Stimulated activated memory B cell treated with anti-CD40 and anti-IgM and Interleukin-4, amounts not matched to agents 10 μg/mL and 1 μg/mL and 100 μg/mL, for 72 hours (primary cell): ENCODE data around the gene CFAP54.
"Not testable (repeated sequence)": the region's sequence is repeated elsewhere in the genome, so short reads cannot be mapped to it uniquely, and the experiment has no call there.

ENCODE experiments used
- ATAC-seq: fragments of 150-1000 bp; cut with Tn5 transposase; 2 replicates; pipeline ENCODE4 v1.10.0; 2021
- H3K27ac Mint-ChIP-seq: one replicate; pipeline ENCODE4 v1.8.0; 2022; ENCODE audit warnings: mild to moderate bottlenecking, mixed read lengths
- H3K27me3 Mint-ChIP-seq: one replicate; pipeline ENCODE4 v1.8.0; 2022; ENCODE audit warnings: mixed read lengths
- H3K36me3 Mint-ChIP-seq: one replicate; pipeline ENCODE4 v1.8.0; 2022; ENCODE audit warnings: mixed read lengths
- H3K4me1 Mint-ChIP-seq: one replicate; pipeline ENCODE4 v1.8.0; 2022; ENCODE audit warnings: mixed read lengths
- H3K4me3 Mint-ChIP-seq: one replicate; pipeline ENCODE4 v1.8.0; 2022; ENCODE audit warnings: mild to moderate bottlenecking, moderate library complexity, mixed read lengths
- H3K9me3 Mint-ChIP-seq: one replicate; pipeline ENCODE4 v1.8.0; 2022; ENCODE audit warnings: mixed read lengths

Gene CFAP54

GRCh38 chr12:96604374-96604773 is 115.0 kb downstream of the CFAP54 start:
- not testable (repeated sequence) for H3K27ac Mint-ChIP-seq, H3K4me1 Mint-ChIP-seq, H3K36me3 Mint-ChIP-seq, H3K9me3 Mint-ChIP-seq, H3K4me3 Mint-ChIP-seq, ATAC-seq
- peaks cover 59% of the 10 kb centered on the region for H3K27me3 Mint-ChIP-seq

DNA sequence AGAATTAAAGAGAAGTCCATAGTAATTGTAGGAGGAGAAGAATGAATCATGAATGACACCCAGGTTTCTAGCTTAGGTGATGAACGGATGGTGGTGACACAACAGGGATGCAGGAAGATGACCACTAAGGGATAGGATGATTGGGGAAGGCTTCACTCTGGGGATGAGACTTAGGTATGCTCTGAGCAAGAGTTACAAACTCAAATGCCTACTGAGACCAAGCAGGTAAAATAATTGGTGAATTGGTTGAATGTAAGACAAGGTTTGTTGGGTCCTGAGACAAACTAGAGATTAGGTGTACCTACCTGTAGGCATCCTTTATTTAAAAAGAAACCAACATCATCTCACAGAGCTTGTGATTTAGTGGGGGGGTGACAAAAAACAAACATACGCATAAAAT is 116.3 kb downstream of the CFAP54 start:
- Mint-ChIP-seq H3K27me3 (peaks cover 59% of the 10 kb centered on the region), H3K9me3 (peaks cover 4% of the 10 kb centered on the region), H3K36me3 (no peaks in the 10 kb centered on the region), H3K4me1 (no peaks in the 10 kb centered on the region), H3K27ac (no peak overlapping the region), H3K4me3 (no peak overlapping the region)
- no peak for ATAC-seq

DNA sequence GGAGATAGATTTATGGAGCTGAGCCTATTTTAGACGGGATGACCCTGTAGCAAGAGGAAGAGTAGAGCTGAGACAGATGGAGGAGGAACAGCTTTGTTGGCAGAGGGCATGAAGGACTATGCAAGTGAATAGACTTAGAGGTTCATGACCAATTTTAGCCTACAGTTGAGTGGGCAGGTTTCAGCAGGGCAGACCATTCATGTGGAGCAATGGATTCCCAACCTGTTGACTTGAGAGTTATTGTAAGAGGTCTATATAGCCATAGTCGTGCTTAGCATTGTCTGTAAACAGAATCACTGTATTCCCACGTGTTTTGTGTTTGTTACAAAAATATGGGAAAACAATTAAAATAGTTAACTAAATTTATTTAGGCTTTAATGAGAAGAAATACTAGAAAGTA is 116.8 kb downstream of the CFAP54 start:
- Mint-ChIP-seq H3K4me3 (no peak overlapping the region), H3K4me1 (no peaks in the 10 kb centered on the region), H3K27me3 (peaks cover 59% of the 10 kb centered on the region), H3K27ac (no peak overlapping the region), H3K36me3 (no peaks in the 10 kb centered on the region), H3K9me3 (peaks cover 4% of the 10 kb centered on the region)
- no peak for ATAC-seq

DNA sequence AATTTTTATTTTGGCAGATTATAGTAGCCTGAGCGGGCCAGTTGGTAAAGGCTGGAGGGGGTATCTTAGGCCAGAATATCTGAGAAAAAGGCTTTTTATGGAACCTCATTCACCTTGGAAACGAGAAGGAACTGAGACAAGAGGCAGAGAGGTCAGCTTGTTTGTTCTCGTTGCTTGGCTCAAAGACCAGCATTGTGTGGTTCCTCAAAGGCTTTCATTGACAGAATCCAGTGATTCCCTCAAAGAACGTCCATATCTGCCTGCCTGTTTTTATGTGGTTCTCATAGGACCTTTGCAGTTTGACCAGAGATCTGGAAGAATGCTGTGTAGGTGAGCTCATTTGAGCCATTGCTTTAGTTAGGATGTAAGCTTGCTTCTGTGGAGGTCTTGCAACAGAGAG is 117.3 kb downstream of the CFAP54 start:
- ATAC-seq = no peak
- H3K9me3 Mint-ChIP-seq = peaks cover 6% of the 10 kb centered on the region

DNA sequence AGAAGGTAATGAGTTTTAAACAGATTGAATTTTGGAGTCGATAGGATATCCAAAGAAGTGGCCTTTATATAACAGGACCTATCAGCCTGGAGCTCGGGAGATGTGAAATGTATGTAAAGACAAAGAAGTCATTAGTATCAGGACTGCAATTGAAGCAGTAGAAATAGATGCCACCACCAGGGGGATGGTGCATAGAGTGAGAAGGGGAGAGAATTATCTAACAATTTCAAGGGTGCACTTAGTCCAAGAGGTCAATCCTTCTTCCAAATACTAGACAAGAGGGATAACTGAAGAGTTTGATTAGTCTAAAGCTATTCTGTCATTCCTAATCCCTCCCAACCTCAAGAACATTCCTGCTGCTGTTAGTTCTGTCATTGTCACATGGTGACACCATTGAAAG is 127.8 kb downstream of the CFAP54 start:
- H3K4me1 Mint-ChIP-seq = no peaks in the 10 kb centered on the region
- H3K27ac Mint-ChIP-seq = no peak overlapping the region
- no peaks in the 10 kb centered on the region for H3K36me3 Mint-ChIP-seq
- H3K27me3 Mint-ChIP-seq = peaks cover 16% of the 10 kb centered on the region
- no peak for ATAC-seq
- H3K9me3 Mint-ChIP-seq = no peaks in the 10 kb centered on the region
- no peak overlapping the region for H3K4me3 Mint-ChIP-seq

More for the DNA sequence above, 117.3 kb downstream of the CFAP54 start:
- H3K4me3 Mint-ChIP-seq = no peak overlapping the region
- no peaks in the 10 kb centered on the region for H3K4me1 Mint-ChIP-seq
- peaks cover 64% of the 10 kb centered on the region for H3K27me3 Mint-ChIP-seq
- no peak overlapping the region for H3K27ac Mint-ChIP-seq
- H3K36me3 Mint-ChIP-seq = no peaks in the 10 kb centered on the region

- H3K27me3 Mint-ChIP-seq = no peaks in the 10 kb centered on the region
- H3K9me3 Mint-ChIP-seq = no peaks in the 10 kb centered on the region
- H3K27ac Mint-ChIP-seq = no peak overlapping the region
- no peaks in the 10 kb centered on the region for H3K36me3 Mint-ChIP-seq
- ATAC-seq = no peak
- no peak overlapping the region for H3K4me3 Mint-ChIP-seq
- H3K4me1 Mint-ChIP-seq = no peaks in the 10 kb centered on the region
Observed at GRCh38 chr12:96623155-96623554, 133.8 kb downstream of the CFAP54 start.

DNA sequence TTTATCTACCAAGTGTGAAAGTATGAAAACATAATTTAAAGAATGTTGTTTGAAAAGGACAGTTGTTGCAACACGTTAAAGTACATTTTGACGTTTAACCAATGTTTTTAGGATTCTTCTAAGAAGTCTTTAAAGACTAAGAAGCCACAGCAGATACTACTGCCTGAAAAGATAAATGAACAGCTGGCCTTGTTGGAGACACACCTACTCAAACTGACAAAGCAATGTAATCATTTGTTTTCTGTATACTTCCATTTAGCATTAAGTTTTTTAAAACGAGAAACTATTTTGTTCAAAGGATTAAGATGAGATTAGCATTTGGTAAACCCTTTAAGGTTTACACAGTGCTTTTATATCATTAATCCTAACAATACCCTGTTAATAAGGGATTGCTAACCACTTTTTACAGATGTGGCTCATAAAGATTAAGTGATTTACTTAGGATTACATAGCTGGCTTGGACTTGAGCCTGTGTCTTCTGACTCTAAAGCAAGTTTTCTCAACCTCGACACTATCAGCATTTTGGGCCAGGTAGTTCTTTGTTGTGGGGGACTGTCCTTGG is 134.4 kb downstream of the CFAP54 start:
- Mint-ChIP-seq H3K4me3 (no peak overlapping the region), H3K27ac (no peak overlapping the region), H3K27me3 (no peaks in the 10 kb centered on the region), H3K36me3 (no peaks in the 10 kb centered on the region), H3K4me1 (no peaks in the 10 kb centered on the region), H3K9me3 (no peaks in the 10 kb centered on the region)
- no peak for ATAC-seq

- H3K4me1 Mint-ChIP-seq = no peaks in the 10 kb centered on the region
- no peak overlapping the region for H3K27ac Mint-ChIP-seq
- no peak for ATAC-seq
- no peaks in the 10 kb centered on the region for H3K9me3 Mint-ChIP-seq
- H3K36me3 Mint-ChIP-seq = no peaks in the 10 kb centered on the region
- H3K27me3 Mint-ChIP-seq = peaks cover 28% of the 10 kb centered on the region
- no peak overlapping the region for H3K4me3 Mint-ChIP-seq
Observed at GRCh38 chr12:96635844-96636243, 146.5 kb downstream of the CFAP54 start.

GRCh38 chr12:96636895-96637294 is 147.5 kb downstream of the CFAP54 start:
- Mint-ChIP-seq H3K27ac (no peak overlapping the region), H3K4me1 (no peaks in the 10 kb centered on the region), H3K36me3 (no peaks in the 10 kb centered on the region), H3K9me3 (no peaks in the 10 kb centered on the region), H3K4me3 (no peak overlapping the region), H3K27me3 (peaks cover 28% of the 10 kb centered on the region)
- no peak for ATAC-seq

DNA sequence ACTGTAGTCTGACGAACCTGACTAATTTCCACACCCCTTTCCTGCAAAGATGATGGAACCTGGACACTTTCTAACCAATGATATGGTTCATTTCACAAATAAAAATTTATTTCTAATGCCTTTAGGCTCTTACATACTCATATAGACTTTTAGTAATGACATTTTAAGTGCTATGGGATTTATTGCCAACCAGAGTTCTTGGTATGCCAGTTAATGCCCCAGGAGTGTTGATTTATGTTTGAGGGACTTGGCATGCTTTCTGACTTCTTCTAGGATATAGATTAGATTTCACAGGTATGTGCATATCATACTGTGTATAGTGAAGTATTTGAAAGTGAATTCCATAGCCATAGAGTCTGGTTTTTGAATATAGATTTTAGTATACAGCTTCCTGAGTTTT is 159.5 kb downstream of the CFAP54 start:
- ATAC-seq = no peak
- Mint-ChIP-seq H3K36me3 (no peaks in the 10 kb centered on the region), H3K27me3 (peaks cover 22% of the 10 kb centered on the region), H3K9me3 (peaks cover 6% of the 10 kb centered on the region), H3K4me3 (no peak overlapping the region), H3K4me1 (no peaks in the 10 kb centered on the region), H3K27ac (no peak overlapping the region)

GRCh38 chr12:96652870-96653269 is 163.5 kb downstream of the CFAP54 start:
- no peaks in the 10 kb centered on the region for H3K4me1 Mint-ChIP-seq
- no peak overlapping the region for H3K4me3 Mint-ChIP-seq
- ATAC-seq = no peak
- H3K27ac Mint-ChIP-seq = no peak overlapping the region
- H3K36me3 Mint-ChIP-seq = no peaks in the 10 kb centered on the region
- peaks cover 22% of the 10 kb centered on the region for H3K27me3 Mint-ChIP-seq
- H3K9me3 Mint-ChIP-seq = peaks cover 3% of the 10 kb centered on the region

GRCh38 chr12:96658075-96658474 is 168.7 kb downstream of the CFAP54 start:
- Mint-ChIP-seq H3K9me3 (no peaks in the 10 kb centered on the region), H3K4me3 (no peak overlapping the region), H3K27ac (no peak overlapping the region), H3K27me3 (no peaks in the 10 kb centered on the region), H3K4me1 (no peaks in the 10 kb centered on the region), H3K36me3 (no peaks in the 10 kb centered on the region)
- ATAC-seq = no peak

DNA sequence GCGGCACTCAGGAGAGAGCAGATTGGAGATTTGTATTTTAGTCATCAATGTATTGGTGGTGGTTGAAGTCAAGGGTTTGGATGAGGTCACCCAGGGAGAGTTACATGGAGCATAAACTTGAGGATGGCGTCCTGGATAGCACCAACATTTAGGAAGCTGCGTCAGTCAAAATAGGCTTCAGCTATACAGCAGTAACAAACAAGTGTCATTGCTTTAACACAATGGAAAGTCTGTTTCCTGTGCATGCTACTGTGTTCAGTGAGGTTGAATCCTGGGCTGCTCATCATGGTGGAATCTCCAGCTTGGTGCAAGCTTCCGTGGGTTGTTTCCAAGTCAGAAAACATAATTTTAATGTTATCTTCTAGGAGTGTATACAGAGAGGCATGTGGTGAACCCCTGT is 180.4 kb downstream of the CFAP54 start:
- H3K27ac Mint-ChIP-seq = no peak overlapping the region
- no peaks in the 10 kb centered on the region for H3K36me3 Mint-ChIP-seq
- ATAC-seq = no peak
- no peaks in the 10 kb centered on the region for H3K4me1 Mint-ChIP-seq
- H3K27me3 Mint-ChIP-seq = peaks cover 18% of the 10 kb centered on the region
- no peaks in the 10 kb centered on the region for H3K9me3 Mint-ChIP-seq
- no peak overlapping the region for H3K4me3 Mint-ChIP-seq

GRCh38 chr12:96670334-96670899 is 181.0 kb downstream of the CFAP54 start:
- Mint-ChIP-seq H3K4me3 (no peak overlapping the region), H3K27me3 (peaks cover 18% of the 10 kb centered on the region), H3K4me1 (no peaks in the 10 kb centered on the region), H3K27ac (no peak overlapping the region), H3K9me3 (no peaks in the 10 kb centered on the region), H3K36me3 (no peaks in the 10 kb centered on the region)
- no peak for ATAC-seq

GRCh38 chr12:96675519-96675918 is 186.1 kb downstream of the CFAP54 start:
- not testable (repeated sequence) for H3K4me1 Mint-ChIP-seq, ATAC-seq, H3K9me3 Mint-ChIP-seq, H3K36me3 Mint-ChIP-seq, H3K4me3 Mint-ChIP-seq, H3K27ac Mint-ChIP-seq, H3K27me3 Mint-ChIP-seq

GRCh38 chr12:96677363-96677762 is 188.0 kb downstream of the CFAP54 start:
- Mint-ChIP-seq H3K4me3 (no peak overlapping the region), H3K27me3 (peaks cover 20% of the 10 kb centered on the region), H3K27ac (no peak overlapping the region), H3K4me1 (no peaks in the 10 kb centered on the region), H3K36me3 (no peaks in the 10 kb centered on the region), H3K9me3 (no peaks in the 10 kb centered on the region)
- peak; percentile 66 for ATAC-seq

GRCh38 chr12:96687719-96688118 is 198.3 kb downstream of the CFAP54 start:
- H3K27me3 Mint-ChIP-seq = peaks cover 16% of the 10 kb centered on the region
- peaks cover 3% of the 10 kb centered on the region for H3K9me3 Mint-ChIP-seq
- no peak overlapping the region for H3K4me3 Mint-ChIP-seq
- no peaks in the 10 kb centered on the region for H3K36me3 Mint-ChIP-seq
- ATAC-seq = no peak
- no peaks in the 10 kb centered on the region for H3K4me1 Mint-ChIP-seq
- H3K27ac Mint-ChIP-seq = no peak overlapping the region
